ENCODE data around the gene CDRT15.

GRCh38 chr17:14282726-14283125 lies 46.1 kb upstream of the CDRT15 start:
- TF ChIP-seq POLR2AphosphoS5 (IDR thresholded peaks at IDR 0.05; ENCODE audit: low read depth, low read length): no peak
- no peak for TF ChIP-seq TAF1 (IDR thresholded peaks at IDR 0.05; ENCODE audit: low read depth, low read length)

Data from GM12891 (cell line).